Body of pancreas (tissue), 4 donors: ENCODE results near the gene CD74.

Source experiments
- CTCF ChIP-seq, 7 experiments: fragments of 450-650 bp in 4 of 7; fragments of 200-600 bp in 3 of 7; sonication (generic) in 3 of 7; IDR thresholded peaks; one replicate each; pipeline ENCODE4 v1.5.1; 2016 to 2019; ENCODE audit warnings: antibody characterized with exemption in 7 of 7
- POLR2A ChIP-seq, 3 donors: fragments of 450-650 bp; IDR thresholded peaks; one replicate each; pipeline ENCODE4 v1.6.1; 2016; ENCODE audit warnings: antibody characterized with exemption in 3 of 3, mild to moderate bottlenecking in 2 of 3

GRCh38 chr5:150363185-150363584, 49.5 kb downstream of the CD74 start:
- TF ChIP-seq CTCF (IDR thresholded peaks at IDR 0.05), result no peak
- TF ChIP-seq POLR2A (IDR thresholded peaks at IDR 0.05), result no peak
